Endothelial cell of umbilical vein (primary cell): ENCODE measurements around the gene HOXA2. TPM values are rescaled to one million over a fixed set of nuclear protein-coding genes. Genes with fewer than 3 reads are reported as not detected.

Experiments
- BruUV-seq: library from RNA; stranded (reverse); fragments of 400-500 nt; replicated peaks from 2 replicates; lab custom pipeline; 2021; lab: Mats Ljungman, UMichigan
- CTCF ChIA-PET: fragments of 300-600, 350-600 bp; sonication (Branson Sonifier 250); formaldehyde crosslinking; loops from one replicate; lab custom pipeline; 2021; ENCODE audit warnings: antibody characterized with exemption, inconsistent platforms; lab: Charles Lee
- POLR2A ChIA-PET: fragments of 300-600, 350-600 bp; sonication (Branson Sonifier 250); formaldehyde crosslinking; loops from one replicate; lab custom pipeline; 2021; ENCODE audit warnings: antibody characterized with exemption, inconsistent platforms; lab: Charles Lee
- DNase-seq: peaks from one replicate; pipeline ENCODE4 v3.0.0-alpha.2; 2011; ENCODE audit warnings: low read depth, low spot score
- FAIRE-seq: peaks from 2 replicates; lab custom pipeline; 2011; peaks lifted over from hg19 to GRCh38; lab: Jason Lieb, UNC
- H2AFZ ChIP-seq: 2 replicates; pipeline ENCODE4 v1.6.0; 2012; ENCODE audit warnings: low read depth, low read length, control low read depth, inconsistent platforms
- H3K27ac ChIP-seq: 2 replicates; pipeline ENCODE4 v1.5.1; 2011; ENCODE audit warnings: low read depth, mild to moderate bottlenecking, control low read depth, low read length, moderate library complexity; ENCODE audit not compliant: insufficient read depth
- H3K27me3 ChIP-seq, 2 experiments: 2 replicates each; pipeline versions ENCODE4 v1.6.0 to v1.6.1; 2011; ENCODE audit warnings: low read length in 2 of 2, mixed read lengths in 1 of 2; ENCODE audit not compliant: control insufficient read depth in 2 of 2, insufficient read depth in 2 of 2
- H3K36me3 ChIP-seq, 2 experiments: 2 replicates in 1 of 2; 3 replicates in 1 of 2; pipeline ENCODE4 v1.5.1; 2011; ENCODE audit warnings: low read length in 2 of 2, mild to moderate bottlenecking in 1 of 2, moderate library complexity in 1 of 2; ENCODE audit not compliant: control insufficient read depth in 2 of 2, insufficient read depth in 2 of 2; ENCODE audit errors: extremely low read depth in 1 of 2
- H3K4me1 ChIP-seq: 3 replicates; pipeline ENCODE4 v1.5.1; 2011; ENCODE audit warnings: mild to moderate bottlenecking, low read length; ENCODE audit not compliant: control insufficient read depth, insufficient read depth; ENCODE audit errors: extremely low read depth
- H3K4me2 ChIP-seq: 2 replicates; pipeline ENCODE4 v1.6.1; 2011; ENCODE audit warnings: low read length, control low read depth, mixed read lengths; ENCODE audit not compliant: insufficient read depth
- H3K4me3 ChIP-seq, 3 experiments: fragments of 200-600 bp in 1 of 3; sonication (generic), shearing (Covaris generic) in 1 of 3; replicated peaks in 1 of 3; 2 replicates each; pipeline ENCODE4 v1.5.1; 2011 to 2016; ENCODE audit warnings: control low read depth in 3 of 3, low read length in 3 of 3, mild to moderate bottlenecking in 2 of 3, inconsistent platforms in 1 of 3, low read depth in 1 of 3, moderate library complexity in 1 of 3; ENCODE audit not compliant: insufficient read depth in 1 of 3
- H3K79me2 ChIP-seq: 2 replicates; pipeline ENCODE4 v1.6.0; 2012; ENCODE audit warnings: low read length, inconsistent platforms; ENCODE audit not compliant: control insufficient read depth, insufficient read depth
- H3K9ac ChIP-seq: replicated peaks from 2 replicates; pipeline ENCODE3; 2011; ENCODE audit warnings: low read length, control low read depth; ENCODE audit not compliant: insufficient read depth; ENCODE audit errors: extremely low read depth
- H3K9me1 ChIP-seq: replicated peaks from 3 replicates; pipeline ENCODE4 v1.6.0; 2011; ENCODE audit warnings: mild to moderate bottlenecking, low read length; ENCODE audit not compliant: control insufficient read depth, insufficient read depth; ENCODE audit errors: extremely low read depth
- H3K9me3 ChIP-seq: replicated peaks from 2 replicates; pipeline ENCODE4 v1.5.1; 2012; ENCODE audit warnings: low read length, inconsistent platforms; ENCODE audit not compliant: control insufficient read depth, insufficient read depth
- H4K20me1 ChIP-seq: replicated peaks from 2 replicates; pipeline ENCODE3; 2011; ENCODE audit warnings: mild to moderate bottlenecking, low read length; ENCODE audit not compliant: control insufficient read depth, insufficient read depth; ENCODE audit errors: extremely low read depth
- FOS ChIP-seq: IDR thresholded peaks from 2 replicates; pipeline ENCODE4 v1.6.1; 2011; ENCODE audit warnings: mild to moderate bottlenecking, low read length, moderate library complexity, borderline replicate concordance; ENCODE audit not compliant: insufficient read depth
- GATA2 ChIP-seq: IDR thresholded peaks from 2 replicates; pipeline ENCODE4 v1.7.0; 2011; ENCODE audit warnings: low read depth, mild to moderate bottlenecking, moderate library complexity, mixed read lengths, low read length; ENCODE audit not compliant: insufficient read length, insufficient read depth
- MYC ChIP-seq: IDR thresholded peaks from one replicate; pipeline ENCODE4 v1.6.1; 2011; ENCODE audit warnings: mild to moderate bottlenecking, low read depth, low read length
- POLR2A ChIP-seq: IDR thresholded peaks from 2 replicates; pipeline ENCODE4 v1.6.1; 2012; ENCODE audit warnings: low read depth, mild to moderate bottlenecking, control low read depth, low read length
- POLR2AphosphoS5 ChIP-seq: IDR thresholded peaks from 2 replicates; pipeline ENCODE4 v1.6.1; 2012; ENCODE audit warnings: low read depth, mild to moderate bottlenecking, control low read depth, low read length, moderate library complexity; ENCODE audit not compliant: insufficient read depth
- dilution Hi-C: fragments of 300-500 bp; cut with MboI; formaldehyde crosslinking; loops from one replicate; pipeline ENCODE4 v1.15.0; 2019; ENCODE audit warnings: low sequenced_read_pairs; ENCODE audit not compliant: extremely low pct_ligation_motif_present
- intact Hi-C: fragments of 100-400 bp; cut with micrococcal nuclease; formaldehyde crosslinking; loops from one replicate; pipeline ENCODE4 v1.10.0; 2022
- polyA plus RNA-seq, 4 experiments: library from polyadenylated mRNA; depleted of rRNA in 3 of 4; stranded (reverse) in 3 of 4; unstranded in 1 of 4; fragments of >200 nt; gene quantifications; 2 replicates each; pipeline versions ENCODE4 v1.2.1 to v1.2.3, GENCODE V29; 2011 to 2012; ENCODE audit warnings: missing spikeins in 1 of 4
- total RNA-seq: library from RNA; stranded (reverse); gene quantifications from 2 replicates; pipeline ENCODE4 v1.2.3, GENCODE V29; 2021
- TF ChIP-seq, protein P1 (sequence below), 2 donors: IDR thresholded peaks; 1 replicate in 1 of 2; 2 replicates in 1 of 2; pipeline ENCODE4 v1.5.1; 2011; ENCODE audit warnings: low read length in 2 of 2, mild to moderate bottlenecking in 2 of 2, moderate library complexity in 2 of 2, control low read depth in 1 of 2, inconsistent platforms in 1 of 2, low read depth in 1 of 2; ENCODE audit not compliant: insufficient read depth in 1 of 2; ENCODE audit errors: extremely low read depth in 1 of 2

HOXA2 gene
- total and polyA plus RNA-seq, 2 donors (not counting 3 experiments of a cell fraction or from before 2014, with no cell fraction given) = 1.6 to 2.3 TPM

DNA sequence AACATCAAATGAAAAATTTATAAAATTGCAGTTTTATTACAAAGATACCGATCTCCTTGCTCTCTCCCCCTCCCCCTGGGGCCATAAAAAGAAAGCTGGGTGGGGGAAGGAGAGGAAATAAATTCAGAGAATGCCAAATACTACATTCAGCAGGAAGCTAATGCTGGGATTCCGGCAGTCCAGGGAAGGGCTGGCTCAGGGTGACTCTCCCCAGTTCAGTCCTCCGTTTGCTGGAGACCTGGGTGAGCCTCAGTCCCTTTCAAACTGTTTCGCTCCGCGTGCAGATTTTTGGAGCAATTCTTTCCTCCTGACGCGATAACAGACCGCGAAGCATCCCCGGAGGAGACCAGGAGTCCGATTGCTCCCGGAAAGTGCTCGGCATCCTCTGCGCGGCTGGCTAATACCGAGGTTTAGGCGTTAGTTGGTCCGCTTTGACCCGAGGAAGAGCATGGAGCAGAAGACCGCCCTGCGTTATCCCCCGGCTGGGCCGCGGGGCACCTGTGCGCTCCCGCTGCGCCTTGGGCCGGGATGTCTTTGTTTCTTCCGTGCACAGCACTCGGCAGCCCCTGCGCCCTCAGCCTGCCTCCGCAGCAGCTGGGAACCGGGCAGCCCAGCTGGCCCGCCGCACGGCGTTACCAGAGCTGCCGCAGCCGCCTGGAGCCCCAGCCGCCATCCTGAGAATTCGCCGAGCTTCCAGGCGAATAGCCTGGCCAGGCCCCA is 3.9 kb upstream of the HOXA2 start:
- TF ChIP-seq FOS = no peak
- no peak for TF ChIP-seq MYC
- TF ChIP-seq POLR2AphosphoS5 = peak; percentile 8
- TF ChIP-seq POLR2A = peak; percentile 27
- TF ChIP-seq, protein P1, sequence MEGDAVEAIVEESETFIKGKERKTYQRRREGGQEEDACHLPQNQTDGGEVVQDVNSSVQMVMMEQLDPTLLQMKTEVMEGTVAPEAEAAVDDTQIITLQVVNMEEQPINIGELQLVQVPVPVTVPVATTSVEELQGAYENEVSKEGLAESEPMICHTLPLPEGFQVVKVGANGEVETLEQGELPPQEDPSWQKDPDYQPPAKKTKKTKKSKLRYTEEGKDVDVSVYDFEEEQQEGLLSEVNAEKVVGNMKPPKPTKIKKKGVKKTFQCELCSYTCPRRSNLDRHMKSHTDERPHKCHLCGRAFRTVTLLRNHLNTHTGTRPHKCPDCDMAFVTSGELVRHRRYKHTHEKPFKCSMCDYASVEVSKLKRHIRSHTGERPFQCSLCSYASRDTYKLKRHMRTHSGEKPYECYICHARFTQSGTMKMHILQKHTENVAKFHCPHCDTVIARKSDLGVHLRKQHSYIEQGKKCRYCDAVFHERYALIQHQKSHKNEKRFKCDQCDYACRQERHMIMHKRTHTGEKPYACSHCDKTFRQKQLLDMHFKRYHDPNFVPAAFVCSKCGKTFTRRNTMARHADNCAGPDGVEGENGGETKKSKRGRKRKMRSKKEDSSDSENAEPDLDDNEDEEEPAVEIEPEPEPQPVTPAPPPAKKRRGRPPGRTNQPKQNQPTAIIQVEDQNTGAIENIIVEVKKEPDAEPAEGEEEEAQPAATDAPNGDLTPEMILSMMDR (IDR thresholded peaks at IDR 0.05; ENCODE audit: extremely low read depth in 1 of 2, insufficient read depth in 1 of 2, low read depth in 1 of 2, low read length in 2 of 2) = no peak
- peak; percentile 88 for TF ChIP-seq GATA2
- H3K27ac ChIP-seq = peak overlapping the region; percentile 88
- H3K27me3 ChIP-seq = no peaks in the 10 kb centered on the region
- H2AFZ ChIP-seq = no peak overlapping the region
- peak overlapping the region; percentile 73 for H3K4me2 ChIP-seq
- POLR2A ChIA-PET = interaction anchor here (1.2 to 2.1 kb wide), 5 partner anchors 9 to 73 kb away, joined by 3 to 5 read pairs (median 5); partner anchors contain the start of gene HOXA4
- no peaks in the 10 kb centered on the region for H4K20me1 ChIP-seq
- peaks cover 0 to 5% of the 10 kb centered on the region in 2 experiments for H3K36me3 ChIP-seq
- CTCF ChIA-PET = interaction anchor here (0.6 to 5.4 kb wide), 11 partner anchors 8 to 737 kb away, joined by 3 to 70 read pairs (median 4); partner anchors contain the start of genes HOXA1 and HOXA7
- peaks cover 77% of the 10 kb centered on the region for H3K79me2 ChIP-seq
- peak overlapping the region; percentile 69 for H3K9ac ChIP-seq
- peak overlapping the region; percentile 6 to 32 (median 32) for H3K4me3 ChIP-seq
- BruUV-seq = no TSS peak
- FAIRE-seq = peak; percentile 68
- intact Hi-C loops = loop anchor here (1.0 to 5.0 kb wide), 2 partner anchors 9 to 904 kb away; partner anchors contain the start of genes CBX3 and HNRNPA2B1
- H3K9me3 ChIP-seq = no peaks in the 10 kb centered on the region
- dilution Hi-C loops = no loop called here
- peak; percentile 71 for DNase-seq
- H3K9me1 ChIP-seq = no peaks in the 10 kb centered on the region
- H3K4me1 ChIP-seq = peaks cover 93% of the 10 kb centered on the region
